Trophoblast cell (in vitro differentiated cells and primary cell): Measurements from ENCODE around the gene QRSL1.

ENCODE experiments used
- DNase-seq, 2 donors: peaks; one replicate each; pipeline ENCODE4 v3.0.0-alpha.2; 2016
- H2AFZ ChIP-seq: 2 replicates; pipeline ENCODE4 v1.6.1; 2013; ENCODE audit warnings: low read length, moderate library complexity, mild to moderate bottlenecking; ENCODE audit not compliant: insufficient read depth, poor library complexity
- H2AK5ac ChIP-seq: 2 replicates; pipeline ENCODE4 v1.6.1; 2013; ENCODE audit warnings: mild to moderate bottlenecking, low read length
- H2BK120ac ChIP-seq: 2 replicates; pipeline ENCODE4 v1.6.1; 2013; ENCODE audit warnings: low read length, mild to moderate bottlenecking, moderate library complexity; ENCODE audit not compliant: insufficient read depth, poor library complexity
- H2BK12ac ChIP-seq: 2 replicates; pipeline ENCODE4 v1.6.1; 2013; ENCODE audit warnings: mild to moderate bottlenecking, low read length, moderate library complexity
- H2BK5ac ChIP-seq: 2 replicates; pipeline ENCODE4 v1.6.1; 2013; ENCODE audit warnings: low read length, low read depth, moderate library complexity, mild to moderate bottlenecking; ENCODE audit not compliant: poor library complexity
- H3K14ac ChIP-seq: 2 replicates; pipeline ENCODE4 v1.6.1; 2013; ENCODE audit warnings: mild to moderate bottlenecking, low read length
- H3K18ac ChIP-seq: 2 replicates; pipeline ENCODE4 v1.6.1; 2013; ENCODE audit warnings: mild to moderate bottlenecking, low read length
- H3K23ac ChIP-seq: 2 replicates; pipeline ENCODE4 v1.6.1; 2013; ENCODE audit warnings: low read length
- H3K27ac ChIP-seq: 2 replicates; pipeline ENCODE4 v1.5.1; 2013; ENCODE audit warnings: low read depth, mild to moderate bottlenecking, inconsistent platforms, low read length, moderate library complexity
- H3K27me3 ChIP-seq: 2 replicates; pipeline ENCODE4 v1.6.1; 2013; ENCODE audit warnings: inconsistent platforms, mild to moderate bottlenecking, low read length, moderate library complexity; ENCODE audit not compliant: insufficient read depth
- H3K36me3 ChIP-seq, 2 experiments: 1 replicate in 1 of 2; 2 replicates in 1 of 2; pipeline ENCODE4 v1.6.1; 2013; ENCODE audit warnings: low read length in 2 of 2, mild to moderate bottlenecking in 2 of 2, moderate library complexity in 1 of 2; ENCODE audit not compliant: insufficient read depth in 2 of 2, control insufficient read depth in 1 of 2
- H3K4ac ChIP-seq: 2 replicates; pipeline ENCODE4 v1.6.1; 2013; ENCODE audit warnings: low read depth, mild to moderate bottlenecking, low read length, moderate library complexity
- H3K4me1 ChIP-seq, 2 experiments: 1 replicate in 1 of 2; 2 replicates in 1 of 2; pipeline ENCODE4 v1.6.1; 2013; ENCODE audit warnings: low read length in 2 of 2, mild to moderate bottlenecking in 2 of 2, moderate library complexity in 1 of 2; ENCODE audit not compliant: insufficient read depth in 2 of 2, control insufficient read depth in 1 of 2
- H3K4me2 ChIP-seq: 2 replicates; pipeline ENCODE4 v1.6.1; 2013; ENCODE audit warnings: inconsistent platforms, mild to moderate bottlenecking, low read length, moderate library complexity
- H3K4me3 ChIP-seq: 2 replicates; pipeline ENCODE4 v1.5.1; 2013; ENCODE audit warnings: mild to moderate bottlenecking, low read depth, low read length, inconsistent platforms
- H3K79me1 ChIP-seq: one replicate; pipeline ENCODE4 v1.6.1; 2013; ENCODE audit warnings: low read length
- H3K79me2 ChIP-seq: 2 replicates; pipeline ENCODE4 v1.6.1; 2013; ENCODE audit warnings: low read length, mild to moderate bottlenecking; ENCODE audit not compliant: control insufficient read depth, insufficient read depth, poor library complexity
- H3K9ac ChIP-seq: 2 replicates; pipeline ENCODE4 v1.6.1; 2013; ENCODE audit warnings: mild to moderate bottlenecking, low read length
- H3K9me3 ChIP-seq: 2 replicates; pipeline ENCODE4 v1.6.1; 2013; ENCODE audit warnings: low read depth, mild to moderate bottlenecking, control low read depth, inconsistent platforms, low read length; ENCODE audit not compliant: insufficient read depth
- H4K12ac ChIP-seq: 2 replicates; pipeline ENCODE4 v1.6.1; 2013; ENCODE audit warnings: low read depth, mild to moderate bottlenecking, low read length, moderate library complexity
- H4K8ac ChIP-seq: 2 replicates; pipeline ENCODE4 v1.6.1; 2013; ENCODE audit warnings: low read depth, mild to moderate bottlenecking, low read length, moderate library complexity
- H4K91ac ChIP-seq: one replicate; pipeline ENCODE4 v1.6.1; 2013; ENCODE audit warnings: low read depth, mild to moderate bottlenecking, low read length, moderate library complexity
- WGBS: extraction: QIAGEN DNeasy Blood & Tissue Kit; methylation state at CpG from one replicate; pipeline ENCODE4 v1.1.7; 2013; ENCODE audit warnings: missing lambda C conversion rate; ENCODE audit not compliant: insufficient read length, insufficient coverage; ENCODE audit errors: extremely low coverage; 5-methylcytosine and 5-hydroxymethylcytosine counted together

The QRSL1 gene

GRCh38 chr6:106685833-106686232 is 56.5 kb downstream of the QRSL1 start:
- Histone ChIP-seq H2AK5ac (no peak overlapping the region), H4K12ac (no peak overlapping the region), H3K4ac (no peak overlapping the region), H3K14ac (no peak overlapping the region), H3K27me3 (no peaks in the 10 kb centered on the region), H2AFZ (no peak overlapping the region), H2BK120ac (no peak overlapping the region), H3K23ac (no peak overlapping the region), H4K91ac (no peak overlapping the region), H3K9ac (no peak overlapping the region), H2BK5ac (no peak overlapping the region), H3K79me2 (no peaks in the 10 kb centered on the region), H3K4me3 (no peak overlapping the region), H3K18ac (no peak overlapping the region), H3K9me3 (no peaks in the 10 kb centered on the region), H2BK12ac (no peak overlapping the region), H3K36me3 (no peaks in the 10 kb centered on the region), H3K4me1 (no peaks in the 10 kb centered on the region), H3K4me2 (no peak overlapping the region), H3K27ac (no peak overlapping the region), H4K8ac (no peak overlapping the region), H3K79me1 (no peaks in the 10 kb centered on the region)
- no peak for DNase-seq
- WGBS, result no CpG with 5 or more reads among the region's 2 CpGs

GRCh38 chr6:106688177-106688951 is 59.0 kb downstream of the QRSL1 start:
- H3K4me3 ChIP-seq, result no peak overlapping the region
- H3K36me3 ChIP-seq, result no peaks in the 10 kb centered on the region
- H3K4me2 ChIP-seq, result no peak overlapping the region
- no CpG with 5 or more reads among the region's 6 CpGs for WGBS
- H2BK12ac ChIP-seq, result no peak overlapping the region
- H2AK5ac ChIP-seq, result no peak overlapping the region
- no peaks in the 10 kb centered on the region for H3K4me1 ChIP-seq
- no peak overlapping the region for H2BK5ac ChIP-seq
- H3K9ac ChIP-seq, result no peak overlapping the region
- no peak overlapping the region for H3K23ac ChIP-seq
- H3K18ac ChIP-seq, result no peak overlapping the region
- DNase-seq, result peak in 1 of 2 donors; percentile 47
- no peak overlapping the region for H3K4ac ChIP-seq
- no peak overlapping the region for H3K27ac ChIP-seq
- H2AFZ ChIP-seq, result no peak overlapping the region
- H4K12ac ChIP-seq, result no peak overlapping the region
- H3K79me1 ChIP-seq, result no peaks in the 10 kb centered on the region
- no peaks in the 10 kb centered on the region for H3K79me2 ChIP-seq
- H4K8ac ChIP-seq, result no peak overlapping the region
- H3K9me3 ChIP-seq, result no peaks in the 10 kb centered on the region
- no peak overlapping the region for H3K14ac ChIP-seq
- H2BK120ac ChIP-seq, result no peak overlapping the region
- no peaks in the 10 kb centered on the region for H3K27me3 ChIP-seq
- no peak overlapping the region for H4K91ac ChIP-seq

GRCh38 chr6:106692112-106692818 is 62.9 kb downstream of the QRSL1 start:
- Histone ChIP-seq H3K27me3 (no peaks in the 10 kb centered on the region), H3K4me2 (no peak overlapping the region), H2AK5ac (no peak overlapping the region), H3K4me3 (no peak overlapping the region), H3K79me1 (no peaks in the 10 kb centered on the region), H4K12ac (no peak overlapping the region), H3K18ac (no peak overlapping the region), H4K91ac (no peak overlapping the region), H3K14ac (no peak overlapping the region), H4K8ac (no peak overlapping the region), H3K36me3 (no peaks in the 10 kb centered on the region), H3K9ac (no peak overlapping the region), H3K79me2 (no peaks in the 10 kb centered on the region), H3K9me3 (peaks cover 2% of the 10 kb centered on the region), H3K4me1 (no peaks in the 10 kb centered on the region), H3K4ac (no peak overlapping the region), H2BK120ac (no peak overlapping the region), H2AFZ (no peak overlapping the region), H2BK12ac (no peak overlapping the region), H3K27ac (no peak overlapping the region), H3K23ac (no peak overlapping the region), H2BK5ac (no peak overlapping the region)
- DNase-seq, result no peak
- WGBS, result no CpG with 5 or more reads among the region's 6 CpGs

- Histone ChIP-seq H3K18ac (no peak overlapping the region), H3K79me2 (no peaks in the 10 kb centered on the region), H4K12ac (no peak overlapping the region), H3K36me3 (no peaks in the 10 kb centered on the region), H2BK5ac (no peak overlapping the region), H4K91ac (no peak overlapping the region), H3K9me3 (peaks cover 2% of the 10 kb centered on the region), H3K4ac (no peak overlapping the region), H3K27ac (no peak overlapping the region), H3K27me3 (no peaks in the 10 kb centered on the region), H2AK5ac (no peak overlapping the region), H3K9ac (no peak overlapping the region), H3K23ac (no peak overlapping the region), H4K8ac (no peak overlapping the region), H3K4me3 (no peak overlapping the region), H3K79me1 (no peaks in the 10 kb centered on the region), H2AFZ (no peak overlapping the region), H3K4me1 (no peaks in the 10 kb centered on the region), H3K4me2 (no peak overlapping the region), H2BK120ac (no peak overlapping the region), H3K14ac (no peak overlapping the region), H2BK12ac (no peak overlapping the region)
- no peak for DNase-seq
- no CpG with 5 or more reads among the region's 3 CpGs for WGBS
Measured at GRCh38 chr6:106692819-106693208, 63.4 kb downstream of the QRSL1 start.
